ENCODE measurements around the gene OR4F17.
"Not testable (repeated sequence)": the region's sequence is repeated elsewhere in the genome, so short reads cannot be mapped to it uniquely, and the experiment has no call there.

The OR4F17 gene

GRCh38 chr19:106804-107203 lies at the start of gene OR4F17:
Gene OR4F17 (plus strand): TSS chr19:107104. CDS start chr19:110679, 3,575 bp downstream.
- DNase-seq: not testable (repeated sequence)

- not testable (repeated sequence) for DNase-seq
These were observed 36.1 kb upstream of the OR4F17 start for GRCh38 chr19:70793-71192.

GRCh38 chr19:82864-83263 lies 24.0 kb upstream of the OR4F17 start:
- not testable (repeated sequence) for DNase-seq

- DNase-seq: not testable (repeated sequence)
These were observed 23.3 kb upstream of the OR4F17 start for GRCh38 chr19:83626-84025.

- not testable (repeated sequence) for DNase-seq
These were observed 16.2 kb upstream of the OR4F17 start for GRCh38 chr19:90678-91077.

GRCh38 chr19:94794-95193 lies 12.1 kb upstream of the OR4F17 start:
- not testable (repeated sequence) for DNase-seq

GRCh38 chr19:97647-98046 lies 9.3 kb upstream of the OR4F17 start:
- not testable (repeated sequence) for DNase-seq

- not testable (repeated sequence) for DNase-seq
These were observed 13.7 kb downstream of the OR4F17 start for GRCh38 chr19:120443-121140.

Measured in hematopoietic multipotent progenitor cell treated with erythropoietin and hydrocortisone succinate and interleukin-3 and kit ligand, for 4 days (in vitro differentiated cells).